ENCODE results near the gene MAP3K5.

DNA sequence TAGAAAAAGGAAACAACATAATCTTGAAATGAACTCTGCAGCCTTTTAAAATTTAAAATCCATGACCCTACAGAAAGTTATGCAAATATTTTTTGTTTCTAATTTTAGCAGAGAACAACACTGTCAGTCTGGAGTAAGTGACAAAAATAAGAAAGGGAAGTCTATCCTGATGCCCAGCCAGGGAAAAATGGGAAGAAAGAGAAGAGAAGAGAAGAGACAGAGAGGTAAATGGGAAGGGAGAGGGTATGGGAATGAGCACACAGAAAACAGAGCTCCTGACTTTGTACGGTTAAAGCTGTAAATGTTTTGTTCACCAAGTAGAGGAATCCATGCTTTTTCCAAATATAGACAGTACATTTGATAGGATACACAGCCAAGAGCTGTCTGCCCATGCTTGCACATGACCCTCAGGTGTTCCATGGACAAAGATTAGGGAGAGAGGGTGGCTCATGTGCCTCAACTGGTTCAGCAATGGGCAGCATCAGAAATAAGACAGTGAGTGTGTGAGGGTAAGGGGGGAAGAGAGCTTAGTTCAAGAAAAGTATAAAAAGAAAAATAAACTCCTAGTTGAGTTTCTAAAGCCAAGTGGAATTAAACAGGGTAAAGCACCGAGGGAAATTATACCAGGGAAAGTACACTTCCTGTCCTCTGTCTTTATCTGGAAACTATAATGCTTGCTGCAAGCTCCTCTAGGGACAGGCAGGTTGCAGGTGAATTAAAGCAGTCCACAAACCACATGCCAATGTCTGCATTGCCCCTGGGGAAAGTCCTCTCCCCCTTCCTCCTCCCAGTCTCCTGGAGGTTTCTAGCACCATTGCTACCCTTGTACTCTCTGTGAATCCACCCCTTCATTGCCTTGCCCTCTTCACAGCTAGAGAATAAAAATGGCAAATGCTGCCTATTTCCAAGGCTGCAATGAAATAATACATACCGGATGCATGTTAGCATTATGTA is 30.0 kb downstream of the MAP3K5 start:
- TF ChIP-seq, protein P1, sequence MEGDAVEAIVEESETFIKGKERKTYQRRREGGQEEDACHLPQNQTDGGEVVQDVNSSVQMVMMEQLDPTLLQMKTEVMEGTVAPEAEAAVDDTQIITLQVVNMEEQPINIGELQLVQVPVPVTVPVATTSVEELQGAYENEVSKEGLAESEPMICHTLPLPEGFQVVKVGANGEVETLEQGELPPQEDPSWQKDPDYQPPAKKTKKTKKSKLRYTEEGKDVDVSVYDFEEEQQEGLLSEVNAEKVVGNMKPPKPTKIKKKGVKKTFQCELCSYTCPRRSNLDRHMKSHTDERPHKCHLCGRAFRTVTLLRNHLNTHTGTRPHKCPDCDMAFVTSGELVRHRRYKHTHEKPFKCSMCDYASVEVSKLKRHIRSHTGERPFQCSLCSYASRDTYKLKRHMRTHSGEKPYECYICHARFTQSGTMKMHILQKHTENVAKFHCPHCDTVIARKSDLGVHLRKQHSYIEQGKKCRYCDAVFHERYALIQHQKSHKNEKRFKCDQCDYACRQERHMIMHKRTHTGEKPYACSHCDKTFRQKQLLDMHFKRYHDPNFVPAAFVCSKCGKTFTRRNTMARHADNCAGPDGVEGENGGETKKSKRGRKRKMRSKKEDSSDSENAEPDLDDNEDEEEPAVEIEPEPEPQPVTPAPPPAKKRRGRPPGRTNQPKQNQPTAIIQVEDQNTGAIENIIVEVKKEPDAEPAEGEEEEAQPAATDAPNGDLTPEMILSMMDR (IDR thresholded peaks at IDR 0.05): no peak
- no peak for TF ChIP-seq POLR2AphosphoS5 (IDR thresholded peaks at IDR 0.05; ENCODE audit: low read depth, low read length)
- no peak for TF ChIP-seq TCF7L2 (IDR thresholded peaks at IDR 0.05; ENCODE audit: low read depth, low read length)
- TF ChIP-seq SIN3A (IDR thresholded peaks at IDR 0.05; ENCODE audit: borderline replicate concordance, insufficient read depth, low read depth, low read length): no peak
- TF ChIP-seq, protein P2, sequence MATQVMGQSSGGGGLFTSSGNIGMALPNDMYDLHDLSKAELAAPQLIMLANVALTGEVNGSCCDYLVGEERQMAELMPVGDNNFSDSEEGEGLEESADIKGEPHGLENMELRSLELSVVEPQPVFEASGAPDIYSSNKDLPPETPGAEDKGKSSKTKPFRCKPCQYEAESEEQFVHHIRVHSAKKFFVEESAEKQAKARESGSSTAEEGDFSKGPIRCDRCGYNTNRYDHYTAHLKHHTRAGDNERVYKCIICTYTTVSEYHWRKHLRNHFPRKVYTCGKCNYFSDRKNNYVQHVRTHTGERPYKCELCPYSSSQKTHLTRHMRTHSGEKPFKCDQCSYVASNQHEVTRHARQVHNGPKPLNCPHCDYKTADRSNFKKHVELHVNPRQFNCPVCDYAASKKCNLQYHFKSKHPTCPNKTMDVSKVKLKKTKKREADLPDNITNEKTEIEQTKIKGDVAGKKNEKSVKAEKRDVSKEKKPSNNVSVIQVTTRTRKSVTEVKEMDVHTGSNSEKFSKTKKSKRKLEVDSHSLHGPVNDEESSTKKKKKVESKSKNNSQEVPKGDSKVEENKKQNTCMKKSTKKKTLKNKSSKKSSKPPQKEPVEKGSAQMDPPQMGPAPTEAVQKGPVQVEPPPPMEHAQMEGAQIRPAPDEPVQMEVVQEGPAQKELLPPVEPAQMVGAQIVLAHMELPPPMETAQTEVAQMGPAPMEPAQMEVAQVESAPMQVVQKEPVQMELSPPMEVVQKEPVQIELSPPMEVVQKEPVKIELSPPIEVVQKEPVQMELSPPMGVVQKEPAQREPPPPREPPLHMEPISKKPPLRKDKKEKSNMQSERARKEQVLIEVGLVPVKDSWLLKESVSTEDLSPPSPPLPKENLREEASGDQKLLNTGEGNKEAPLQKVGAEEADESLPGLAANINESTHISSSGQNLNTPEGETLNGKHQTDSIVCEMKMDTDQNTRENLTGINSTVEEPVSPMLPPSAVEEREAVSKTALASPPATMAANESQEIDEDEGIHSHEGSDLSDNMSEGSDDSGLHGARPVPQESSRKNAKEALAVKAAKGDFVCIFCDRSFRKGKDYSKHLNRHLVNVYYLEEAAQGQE (IDR thresholded peaks at IDR 0.05; ENCODE audit: insufficient read depth in 1 of 2, low read depth in 2 of 2, low read length in 1 of 2): no peak

Measured in Panc1 (cell line).